ENCODE data around the gene UBE2D2. TPM values are rescaled to one million over a fixed set of nuclear protein-coding genes. Genes with fewer than 3 reads are reported as not detected.
A peak's percentile ranks its signal among the peaks of the same experiment; 100 is the strongest.
"Not testable (repeated sequence)": the region's sequence is repeated elsewhere in the genome, so short reads cannot be mapped to it uniquely, and the experiment has no call there.

UBE2D2 gene
- total RNA-seq, 1 donor from 2014 or later, result 104 TPM

DNA sequence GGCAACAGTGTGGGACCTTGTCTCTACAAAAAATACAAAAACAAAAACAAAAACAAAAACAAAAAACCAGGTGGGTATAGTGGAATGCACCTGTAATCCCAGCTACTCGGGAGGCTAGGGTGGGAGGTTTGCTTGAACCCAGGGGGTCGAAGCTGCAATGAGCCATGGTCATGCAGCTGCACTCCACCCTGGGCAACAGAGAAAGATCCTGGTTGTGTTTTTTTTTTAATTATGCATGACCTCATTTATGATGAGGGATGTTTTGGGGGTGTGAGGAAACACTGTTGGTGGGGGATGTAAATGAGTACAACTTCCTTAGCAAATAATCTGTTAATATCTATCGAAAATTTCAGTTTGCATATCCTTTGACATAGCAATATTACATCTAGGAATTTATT, 29.4 kb upstream of the UBE2D2 start:
- no peak for ATAC-seq
- DNase-seq (ENCODE audit: low spot score), result no peak
- intact Hi-C loops (cut with DNase I), result no loop called here

DNA sequence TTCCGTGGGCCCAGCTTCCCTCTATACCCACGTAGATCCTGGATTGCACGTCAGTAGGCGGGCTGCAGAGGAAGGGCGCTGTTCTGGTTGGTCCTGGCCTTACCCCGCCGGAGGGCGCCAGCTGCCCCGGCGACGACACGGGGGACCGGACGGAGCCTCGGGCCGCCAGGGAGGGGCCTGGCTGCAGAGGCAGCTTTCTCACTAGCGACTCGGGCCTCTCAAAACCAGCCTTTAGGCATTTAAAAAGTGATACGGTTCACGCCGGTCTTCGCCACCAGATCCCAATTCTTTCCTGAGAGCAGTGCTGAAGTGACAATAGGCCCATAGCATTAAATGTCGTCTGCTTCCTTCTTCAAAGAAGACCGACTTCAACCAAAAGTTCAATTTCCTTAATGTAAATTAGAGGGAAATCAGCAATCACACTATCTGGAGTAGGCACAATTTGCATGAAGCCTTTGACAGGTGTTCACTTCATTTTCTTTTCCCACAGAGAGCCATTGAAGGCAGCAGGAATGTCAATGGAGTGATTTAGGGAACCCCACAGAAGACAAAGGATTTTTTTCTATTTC, 17.6 kb upstream of the UBE2D2 start:
- intact Hi-C loops (cut with DNase I), result no loop called here
- peak; percentile 70 for DNase-seq (ENCODE audit: low spot score)
- peak; percentile 92 for ATAC-seq

DNA sequence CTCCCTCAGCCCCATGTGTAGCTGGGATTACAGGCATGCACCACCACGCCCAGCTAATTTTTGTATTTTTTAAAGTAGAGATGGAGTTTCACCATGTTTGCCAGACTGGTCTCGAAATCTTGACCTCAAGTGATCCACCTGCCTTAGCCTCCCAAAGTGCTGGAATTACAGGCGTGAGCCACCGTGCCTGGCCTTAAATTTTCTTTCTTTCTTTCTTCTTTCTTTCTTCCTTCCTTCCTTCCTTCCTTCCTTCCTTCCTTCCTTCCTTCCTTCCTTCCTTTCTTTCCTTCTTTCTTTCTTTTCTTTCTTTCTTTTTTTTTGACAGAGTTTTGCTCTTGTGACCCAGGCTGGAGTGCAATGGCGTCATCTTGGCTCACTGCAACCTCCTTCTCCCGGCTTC, 14.5 kb upstream of the UBE2D2 start:
- DNase-seq (ENCODE audit: low spot score); ATAC-seq; intact Hi-C loops (cut with DNase I): not testable (repeated sequence)

DNA sequence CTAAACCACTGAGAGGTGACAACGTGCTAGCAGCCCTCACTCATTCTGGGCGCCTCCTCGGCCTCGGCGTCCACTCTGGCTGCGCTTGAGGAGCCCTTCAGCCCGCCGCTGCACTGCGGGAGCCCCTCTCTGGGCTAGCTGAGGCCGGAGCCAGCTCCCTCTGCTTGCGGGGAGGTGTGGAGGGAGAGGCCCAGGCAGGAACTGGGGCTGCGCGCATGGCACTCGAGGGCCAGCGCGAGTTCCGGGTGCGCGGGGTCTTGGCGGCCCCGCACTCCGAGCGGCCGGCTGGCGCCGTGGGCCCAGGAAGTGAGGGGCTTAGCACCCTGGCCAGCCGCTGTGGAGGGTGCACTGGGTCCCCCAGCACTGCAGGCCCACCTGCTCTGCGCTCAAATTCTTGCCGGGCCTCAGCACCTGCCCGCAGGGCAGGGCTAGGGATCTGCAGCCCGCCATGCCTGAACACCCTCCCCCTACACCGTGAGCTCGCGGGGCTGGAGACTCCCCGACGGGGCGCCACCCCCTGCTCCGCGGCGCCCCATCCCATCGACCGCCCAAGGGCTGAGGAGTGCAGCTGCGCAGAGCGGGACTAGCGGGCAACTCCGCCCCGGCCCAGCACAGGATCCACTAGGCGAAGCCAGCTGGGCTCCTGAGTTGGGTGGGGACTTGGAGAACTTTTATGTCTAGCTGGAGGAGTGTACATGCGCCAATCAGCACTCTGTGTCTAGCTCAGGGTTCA, 11.8 kb upstream of the UBE2D2 start:
- DNase-seq (ENCODE audit: low spot score), result no peak
- intact Hi-C loops (cut with DNase I), result no loop called here
- ATAC-seq, result no peak

DNA sequence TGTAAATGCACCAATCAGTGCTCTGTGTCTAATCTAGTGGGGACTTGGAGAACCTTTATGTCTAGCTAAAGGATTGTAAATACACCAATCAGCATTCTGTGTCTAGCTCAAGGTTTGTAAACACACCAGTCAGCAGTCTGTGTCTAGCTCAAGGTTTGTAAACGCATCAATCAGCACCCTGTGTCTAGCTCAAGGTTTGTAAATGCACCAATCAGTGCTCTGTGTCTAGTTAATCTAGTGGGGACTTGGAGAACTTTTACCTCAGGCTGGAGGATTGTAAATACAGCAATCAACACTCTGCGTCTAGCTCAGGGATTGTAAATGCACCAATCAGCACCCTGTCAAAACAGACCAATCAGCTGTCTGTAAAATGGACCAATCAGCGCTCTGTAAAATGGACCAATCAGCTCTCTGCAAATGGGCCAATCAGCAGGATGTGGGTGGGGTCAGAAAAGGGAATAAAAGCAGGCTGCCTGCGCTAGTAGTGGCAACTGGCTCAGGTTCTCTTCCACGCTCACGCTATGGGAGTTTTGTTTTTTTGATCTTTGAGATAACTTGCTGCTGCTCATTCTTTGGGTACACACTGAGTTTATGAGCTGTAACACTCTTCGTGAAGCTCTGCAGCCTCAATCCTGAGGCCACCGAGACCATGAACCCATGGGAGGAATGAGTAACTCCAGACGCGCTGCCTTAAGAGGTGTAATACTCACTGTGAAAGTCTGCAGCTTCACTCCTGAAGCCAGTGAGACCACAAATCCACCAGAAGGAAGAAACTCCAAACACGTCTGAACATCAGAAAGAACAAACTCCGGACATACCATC, 10.9 kb upstream of the UBE2D2 start:
- ATAC-seq; intact Hi-C loops (cut with DNase I); DNase-seq (ENCODE audit: low spot score): not testable (repeated sequence)

DNA sequence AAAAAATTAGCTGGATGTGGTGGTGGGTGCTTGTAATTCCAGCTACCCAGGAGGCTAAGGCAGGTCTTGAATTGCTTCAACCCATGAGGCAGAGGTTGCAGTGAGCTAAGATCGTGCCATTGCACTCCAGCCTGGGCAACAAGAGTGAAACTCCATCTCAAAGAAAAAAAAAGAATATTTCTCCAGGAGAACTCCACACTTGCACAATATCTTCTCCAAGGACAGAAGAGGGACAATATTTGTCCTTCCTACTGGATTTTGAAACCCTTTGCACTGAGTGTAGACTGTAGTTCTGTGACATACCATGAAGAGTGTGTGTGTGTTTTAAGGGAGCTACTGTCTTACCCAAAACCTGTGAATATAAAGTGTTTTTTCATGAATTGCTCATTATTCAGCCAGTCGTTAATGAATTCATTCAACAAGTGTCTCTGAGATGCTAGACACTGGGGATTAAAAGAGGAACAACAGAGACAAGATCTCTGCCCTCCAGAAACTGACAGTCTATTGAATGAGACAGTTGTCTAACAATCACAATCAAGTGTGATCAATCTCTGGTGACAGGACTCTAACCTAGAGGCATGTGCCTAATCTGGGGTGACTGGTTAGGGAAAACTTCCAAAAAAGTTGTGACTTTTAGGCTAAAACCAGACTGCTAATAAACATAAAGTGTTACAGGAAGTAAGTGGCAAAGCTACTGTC, 9.8 kb upstream of the UBE2D2 start:
- DNase-seq (ENCODE audit: low spot score), result no peak
- intact Hi-C loops (cut with DNase I), result no loop called here
- no peak for ATAC-seq

DNA sequence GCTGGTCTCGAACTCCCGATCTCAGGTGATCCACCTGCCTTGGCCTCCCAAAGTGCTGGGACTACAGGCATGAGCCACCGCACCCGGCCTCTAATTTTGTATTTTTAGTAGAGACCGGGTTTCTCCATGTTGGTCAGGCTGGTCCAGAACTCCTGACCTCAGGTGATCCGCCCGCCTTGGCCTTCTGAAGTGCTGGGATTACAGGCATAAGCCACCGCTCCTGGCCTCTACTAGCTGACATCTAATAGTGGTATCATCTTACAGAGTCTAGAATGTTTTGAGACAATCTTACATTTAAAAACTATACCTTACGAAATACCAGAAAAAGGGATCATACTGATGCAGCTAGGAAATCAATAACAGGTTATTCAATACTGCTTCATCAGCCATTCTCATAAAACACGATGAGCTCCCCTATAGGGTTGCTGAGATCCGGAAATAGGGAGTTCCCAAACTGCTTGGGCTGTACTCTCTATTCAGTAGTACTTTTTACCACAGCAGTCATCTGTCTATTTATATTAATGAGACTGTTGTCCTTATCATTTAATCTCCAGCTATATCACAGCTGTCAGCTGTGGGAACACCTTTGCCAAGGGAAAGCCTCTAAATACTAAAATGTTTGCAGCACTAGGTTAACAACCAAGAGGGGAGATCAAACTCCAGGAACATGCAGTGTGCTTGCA, 8.1 kb upstream of the UBE2D2 start:
- no peak for DNase-seq (ENCODE audit: low spot score)
- intact Hi-C loops (cut with DNase I), result no loop called here
- ATAC-seq, result no peak

DNA sequence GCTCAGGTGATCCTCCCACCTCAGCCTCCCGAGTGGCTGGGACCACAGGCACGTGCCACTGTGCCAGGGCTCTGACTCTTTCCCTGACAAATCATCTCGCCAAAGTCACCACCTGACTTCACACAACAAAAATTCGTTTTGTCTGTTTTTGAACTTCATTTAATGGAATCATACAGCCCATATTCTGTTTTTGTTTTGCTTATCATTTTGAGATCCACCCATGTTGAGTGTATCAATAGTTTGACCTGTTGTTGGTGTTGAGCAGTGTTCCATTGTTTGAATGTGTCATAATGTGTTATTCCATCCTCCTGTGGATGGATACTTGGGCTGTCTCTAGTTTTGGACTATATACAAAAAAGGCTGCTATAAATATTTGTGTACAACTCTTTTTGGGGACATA, 6.9 kb upstream of the UBE2D2 start:
- ATAC-seq (no peak), DNase-seq (ENCODE audit: low spot score) (no peak)
- intact Hi-C loops (cut with DNase I), result no loop called here

DNA sequence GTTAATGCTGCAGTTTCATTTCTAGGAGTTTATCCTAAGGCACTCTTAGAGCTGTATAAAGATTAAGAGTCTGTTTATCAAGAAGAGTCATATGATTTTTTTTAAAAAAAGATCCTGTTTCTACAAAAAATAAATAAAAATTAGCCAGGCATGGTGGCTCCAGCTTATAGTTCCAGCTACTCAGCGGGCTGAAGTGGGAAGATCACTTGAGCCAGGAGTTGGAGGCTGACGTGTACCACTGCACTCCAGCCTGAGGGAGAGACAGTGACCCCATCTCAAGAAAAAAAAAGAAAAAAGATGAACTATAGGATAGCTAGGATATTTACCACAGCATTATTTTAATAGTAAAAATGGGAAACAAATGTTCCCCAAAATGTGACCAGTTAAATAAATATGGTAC, 3.3 kb upstream of the UBE2D2 start:
- no peak for ATAC-seq
- intact Hi-C loops (cut with DNase I), result loop anchor here (2.0 kb wide), 1 partner anchor 41 kb away; no protein-coding TSS in a partner anchor
- DNase-seq (ENCODE audit: low spot score), result no peak

DNA sequence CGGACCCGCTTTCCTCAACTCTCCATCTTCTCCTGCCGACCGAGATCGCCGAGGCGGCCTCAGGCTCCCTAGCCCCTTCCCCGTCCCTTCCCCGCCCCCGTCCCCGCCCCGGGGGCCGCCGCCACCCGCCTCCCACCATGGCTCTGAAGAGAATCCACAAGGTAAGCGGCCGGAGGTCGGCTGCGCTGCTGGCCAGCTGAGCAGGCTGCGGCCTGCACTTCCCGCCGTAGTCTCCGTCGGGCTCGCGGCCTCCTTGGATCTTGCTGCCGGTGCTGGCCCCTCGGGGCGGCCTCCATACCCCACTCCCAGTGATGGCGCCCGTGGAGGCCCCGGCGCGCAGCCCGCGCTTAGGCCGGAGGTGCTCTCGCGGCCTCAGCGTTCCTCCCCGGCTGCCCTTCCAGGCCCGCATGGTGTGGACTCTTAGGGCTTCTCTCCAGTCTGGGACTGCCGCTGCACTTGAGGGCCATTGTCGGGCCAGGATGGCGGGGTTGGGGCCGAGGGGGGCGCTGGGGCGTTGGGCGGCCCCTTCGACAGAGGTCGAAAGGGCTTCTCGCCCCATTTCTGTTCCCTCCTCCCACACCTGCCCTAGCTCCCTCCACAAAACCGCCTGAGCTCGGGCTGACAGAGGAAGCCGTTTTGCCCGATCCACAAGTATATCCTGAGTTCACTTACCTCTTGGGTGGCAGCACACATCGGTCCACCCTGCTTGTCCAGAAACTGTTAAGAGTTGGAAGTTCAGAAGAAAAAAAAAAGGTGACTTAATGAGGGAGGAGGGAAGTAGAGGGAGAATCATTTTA, 714 bp downstream of the UBE2D2 start:
- intact Hi-C loops (cut with DNase I), result no loop called here
- peak; percentile 15 for ATAC-seq
- peak; percentile 72 for DNase-seq (ENCODE audit: low spot score)

DNA sequence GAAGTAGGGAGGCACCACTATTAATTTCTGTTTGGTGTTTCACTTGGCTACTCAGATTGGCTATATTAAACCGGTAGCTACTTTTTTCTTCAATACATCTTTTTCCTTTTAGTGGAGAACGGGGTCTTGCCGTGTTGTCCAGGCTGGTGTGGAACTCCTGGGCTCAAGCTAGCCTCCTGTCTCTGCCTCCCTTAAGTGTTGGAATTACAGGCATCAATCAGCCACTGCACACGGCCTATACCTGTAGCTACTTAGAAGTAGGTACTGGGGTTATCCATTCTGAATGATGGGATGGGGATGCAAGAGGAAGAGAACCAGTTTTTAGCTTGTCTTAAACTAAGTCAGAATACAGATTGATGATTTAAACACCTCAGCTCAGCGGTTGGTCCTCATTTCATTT, 1.7 kb downstream of the UBE2D2 start:
- ATAC-seq (no peak), DNase-seq (ENCODE audit: low spot score) (no peak)
- intact Hi-C loops (cut with DNase I), result no loop called here

DNA sequence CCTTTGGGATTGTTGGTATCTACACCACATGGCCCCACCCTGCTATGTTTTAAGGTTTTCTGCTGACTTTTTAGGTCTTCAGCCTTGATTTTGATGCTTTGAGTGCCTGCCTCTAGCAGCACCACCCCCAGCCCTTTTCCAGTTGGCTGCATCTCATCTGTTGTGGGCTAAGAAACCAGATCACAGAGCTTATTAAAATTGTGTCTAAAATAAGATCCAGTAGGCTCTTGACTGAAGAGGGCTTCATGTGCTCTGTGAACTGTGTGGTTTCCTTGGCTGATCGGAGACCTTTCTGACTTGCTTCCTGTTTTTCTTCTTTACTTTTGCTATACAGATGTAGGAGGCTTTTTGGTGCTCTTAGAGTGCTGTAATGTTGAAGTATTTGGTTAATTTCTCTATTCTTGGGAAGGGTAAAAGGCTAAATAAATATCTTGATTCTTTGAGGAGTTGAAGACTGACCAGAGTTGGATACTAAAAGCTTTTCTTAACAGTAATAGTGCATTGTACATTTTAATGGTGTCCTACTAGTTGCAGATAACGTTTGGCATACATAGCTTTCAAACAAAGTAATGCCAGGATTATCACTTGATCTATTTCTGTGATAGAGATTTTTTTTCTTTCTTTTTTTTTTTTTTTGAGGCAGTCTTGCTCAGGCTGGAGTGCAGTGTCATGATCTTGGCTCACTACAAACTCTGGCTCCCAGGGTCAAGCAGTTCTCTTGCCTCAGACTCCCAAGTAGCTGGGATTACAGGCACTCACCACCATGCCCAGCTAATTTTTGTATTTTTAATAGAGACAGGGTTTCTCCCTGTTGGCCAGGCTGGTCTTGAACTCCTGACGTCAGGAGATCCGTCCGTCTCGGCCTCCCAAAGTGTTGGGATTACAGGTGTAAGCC, 4.5 kb downstream of the UBE2D2 start:
- intact Hi-C loops (cut with DNase I), result no loop called here
- no peak for DNase-seq (ENCODE audit: low spot score)
- no peak for ATAC-seq

DNA sequence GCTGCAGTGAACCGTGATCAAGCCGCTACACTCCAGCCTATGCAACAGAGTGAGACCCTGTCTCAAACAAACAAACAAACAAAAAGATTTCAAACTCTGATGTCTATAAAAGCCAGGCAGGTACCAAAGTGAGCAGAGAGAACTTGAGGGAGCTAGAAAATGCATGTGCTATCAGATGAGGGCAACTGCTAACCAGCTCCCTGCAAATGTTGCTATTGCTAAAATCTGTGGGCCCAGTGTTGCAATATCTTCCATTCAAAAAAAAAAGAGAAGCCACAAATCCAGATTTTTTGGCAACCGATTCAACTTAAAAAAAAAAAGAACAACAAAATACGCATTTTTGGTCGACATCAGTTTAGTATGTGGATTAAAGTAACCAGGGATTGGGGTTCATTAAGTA, 5.5 kb downstream of the UBE2D2 start:
- ATAC-seq (peak; percentile 56), DNase-seq (ENCODE audit: low spot score) (no peak)
- intact Hi-C loops (cut with DNase I), result no loop called here

DNA sequence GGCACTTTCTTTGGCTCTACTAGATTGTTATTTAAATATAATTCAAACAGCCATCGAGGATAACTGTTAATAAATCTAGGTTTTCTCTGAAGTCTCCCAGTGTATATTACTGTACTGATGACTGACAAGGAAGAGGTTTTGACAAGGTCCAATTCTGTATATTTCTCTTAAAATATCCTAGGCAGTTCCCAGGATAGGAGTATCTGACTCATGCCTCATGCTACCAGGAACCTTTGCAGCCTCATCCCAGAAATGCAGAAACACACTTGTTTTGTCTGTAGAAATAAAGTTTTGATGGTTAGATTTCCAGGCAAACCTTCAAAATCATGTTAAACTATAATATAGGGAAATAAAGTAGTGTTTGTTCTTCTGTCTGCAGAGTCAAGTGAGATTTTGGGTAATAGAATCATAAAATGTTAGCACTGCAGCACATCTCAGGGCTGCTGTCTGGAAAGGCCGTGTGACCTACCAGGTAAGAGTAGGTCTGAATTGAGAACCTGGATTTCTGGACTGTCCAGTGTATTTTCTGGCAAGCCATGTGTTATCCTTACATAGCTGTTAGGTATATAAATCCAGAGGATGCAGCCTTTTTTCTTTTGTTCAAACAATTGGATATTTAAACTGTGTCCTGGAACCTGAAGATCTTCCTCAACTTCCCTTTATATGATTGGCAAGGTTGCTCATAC, 8.3 kb downstream of the UBE2D2 start:
- ATAC-seq (no peak), DNase-seq (ENCODE audit: low spot score) (no peak)
- intact Hi-C loops (cut with DNase I), result no loop called here

DNA sequence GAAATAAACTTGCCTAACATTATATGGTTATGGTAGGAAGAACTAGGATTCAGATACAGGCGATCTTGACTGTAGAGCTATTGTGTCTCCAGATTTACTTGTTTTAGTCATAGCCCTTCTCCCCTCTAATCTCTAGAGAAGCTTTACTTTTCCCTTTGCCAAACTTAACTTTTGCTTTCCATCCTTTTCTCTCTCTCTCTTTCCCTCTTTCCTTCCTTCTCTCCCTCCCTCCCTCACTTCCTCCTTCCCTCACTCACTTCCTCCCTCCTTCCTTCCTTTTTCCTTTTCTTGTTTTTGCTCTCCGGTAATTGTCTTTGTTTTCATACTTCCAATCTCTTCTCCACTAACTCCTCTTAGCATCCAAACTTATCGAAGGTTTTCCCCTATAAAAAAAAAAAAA, 10.4 kb downstream of the UBE2D2 start:
- intact Hi-C loops (cut with DNase I), result no loop called here
- DNase-seq (ENCODE audit: low spot score), result no peak
- ATAC-seq, result no peak

DNA sequence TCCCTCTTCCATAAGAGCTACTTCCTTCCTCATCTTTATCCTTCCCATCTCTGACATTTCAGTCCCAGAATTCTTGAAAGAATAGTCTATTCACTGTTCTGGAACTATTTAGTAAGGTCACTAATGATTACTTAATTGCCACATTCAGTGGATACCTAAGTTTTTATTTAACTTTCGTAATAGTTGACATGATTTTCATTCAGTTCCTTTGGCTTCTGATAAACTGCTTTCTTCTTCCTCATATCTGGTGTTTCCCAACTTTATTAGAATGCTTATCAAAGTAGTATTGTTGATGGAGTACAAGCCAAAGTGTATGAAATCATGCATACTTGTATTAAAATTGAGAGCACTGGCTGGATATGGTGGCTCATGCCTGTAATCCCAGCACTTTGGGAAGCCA, 10.8 kb downstream of the UBE2D2 start:
- intact Hi-C loops (cut with DNase I), result no loop called here
- DNase-seq (ENCODE audit: low spot score) (no peak), ATAC-seq (peak; percentile 17)

Data from sciatic nerve (tissue), 2 donors.